HG03432 (cell line): Measurements from ENCODE around the gene ATG4C.

Experiments used
- ATAC-seq: cut with Tn5 transposase; IDR thresholded peaks from one replicate; pipeline ENCODE4 v1.9.1; 2021; ENCODE audit warnings: mild to moderate bottlenecking, moderate library complexity; ENCODE audit not compliant: unreplicated experiment

The ATG4C gene

GRCh38 chr1:62836856-62837540 is 53.1 kb downstream of the ATG4C start:
- no peak for ATAC-seq

GRCh38 chr1:62840555-62840954 is 56.6 kb downstream of the ATG4C start:
- no peak for ATAC-seq

GRCh38 chr1:62841587-62842169 is 57.7 kb downstream of the ATG4C start:
- peak; percentile 78 for ATAC-seq

DNA sequence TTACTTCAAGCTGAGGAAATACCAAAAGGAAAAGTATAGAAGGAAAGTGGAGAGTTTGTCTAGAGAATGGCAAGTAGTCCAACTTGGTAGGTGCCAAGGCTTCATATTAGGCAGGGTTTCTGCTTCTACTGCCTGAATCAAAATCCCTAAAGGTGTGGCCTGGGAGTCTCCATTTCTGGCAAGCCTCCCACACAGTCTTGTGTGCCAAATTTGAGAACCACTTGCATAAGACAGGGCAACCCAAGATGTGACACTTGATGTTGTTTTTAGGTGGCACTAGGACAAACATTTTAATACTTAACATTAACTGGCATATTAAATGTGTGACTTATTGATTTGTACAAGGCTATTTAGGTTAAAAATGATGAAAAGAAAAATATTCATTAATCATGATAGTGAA is 60.1 kb downstream of the ATG4C start:
- ATAC-seq, result no peak

GRCh38 chr1:62849031-62849430 is 65.1 kb downstream of the ATG4C start:
- ATAC-seq, result no peak

DNA sequence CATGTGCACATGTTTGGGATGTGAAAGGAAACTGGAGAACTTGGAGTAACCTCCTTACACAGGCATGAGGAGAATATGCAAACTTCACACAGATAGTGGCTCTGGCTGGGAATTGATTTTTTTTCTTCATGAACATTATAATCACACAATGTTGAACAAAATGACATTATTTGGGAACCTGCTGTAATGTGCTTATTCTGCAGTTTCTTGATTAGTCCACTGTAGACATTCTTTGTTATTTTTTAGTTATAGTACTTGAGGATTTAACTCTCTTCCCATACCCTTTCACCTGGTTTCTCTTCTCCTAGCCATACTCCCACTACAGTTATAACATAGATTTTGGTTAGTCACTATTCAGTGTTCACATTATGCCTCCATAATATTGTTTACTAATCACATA is 68.3 kb downstream of the ATG4C start:
- no peak for ATAC-seq

GRCh38 chr1:62856960-62857359 is 73.0 kb downstream of the ATG4C start:
- ATAC-seq, result no peak

DNA sequence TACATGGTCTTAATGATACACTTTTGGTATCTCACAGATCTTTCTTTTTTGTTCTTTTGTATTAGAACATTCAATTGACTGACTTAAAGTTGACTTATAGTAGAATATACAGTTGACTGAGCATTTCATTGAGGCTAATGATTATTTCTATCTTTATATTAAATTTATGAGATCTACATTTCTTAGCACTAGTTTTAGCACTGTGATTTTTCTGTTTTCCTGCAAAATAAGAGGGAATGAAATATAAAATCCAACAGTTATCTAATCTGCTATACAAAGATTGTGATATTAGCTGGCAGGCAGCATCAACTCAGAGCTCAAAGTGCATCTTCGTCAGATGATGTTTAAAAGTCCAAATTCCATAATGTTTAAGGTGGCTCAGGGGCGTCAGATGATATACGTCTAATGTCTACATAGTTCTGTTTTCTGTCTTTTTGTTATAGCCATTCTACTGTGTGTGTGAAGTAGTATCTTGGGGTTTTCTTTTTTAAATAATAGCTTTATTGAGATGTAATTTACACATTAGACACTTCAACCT is 85.4 kb downstream of the ATG4C start:
- ATAC-seq, result no peak

GRCh38 chr1:62870148-62870547 is 86.2 kb downstream of the ATG4C start:
- ATAC-seq, result no peak

GRCh38 chr1:62875676-62876075 is 91.7 kb downstream of the ATG4C start:
- no peak for ATAC-seq

GRCh38 chr1:62876535-62876934 is 92.6 kb downstream of the ATG4C start:
- ATAC-seq, result no peak

DNA sequence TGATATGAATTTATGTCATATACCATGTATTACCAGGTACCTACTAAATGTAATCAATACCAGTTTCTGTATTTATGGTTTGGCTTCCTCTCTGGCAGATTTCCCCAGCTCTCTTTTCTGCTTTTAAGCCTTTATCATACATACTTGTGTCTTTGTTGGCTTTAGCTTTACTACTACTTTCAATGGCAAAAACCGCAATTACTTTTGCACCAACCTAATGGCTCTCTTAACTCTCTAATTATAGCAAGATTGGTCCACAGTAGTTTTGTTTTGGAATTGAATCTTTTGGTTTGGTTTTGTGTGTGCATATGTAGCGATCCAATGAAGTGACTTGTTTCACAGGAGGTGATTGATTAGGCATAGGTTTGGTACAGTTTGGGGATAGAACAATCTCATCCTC is 93.6 kb downstream of the ATG4C start:
- ATAC-seq, result no peak

DNA sequence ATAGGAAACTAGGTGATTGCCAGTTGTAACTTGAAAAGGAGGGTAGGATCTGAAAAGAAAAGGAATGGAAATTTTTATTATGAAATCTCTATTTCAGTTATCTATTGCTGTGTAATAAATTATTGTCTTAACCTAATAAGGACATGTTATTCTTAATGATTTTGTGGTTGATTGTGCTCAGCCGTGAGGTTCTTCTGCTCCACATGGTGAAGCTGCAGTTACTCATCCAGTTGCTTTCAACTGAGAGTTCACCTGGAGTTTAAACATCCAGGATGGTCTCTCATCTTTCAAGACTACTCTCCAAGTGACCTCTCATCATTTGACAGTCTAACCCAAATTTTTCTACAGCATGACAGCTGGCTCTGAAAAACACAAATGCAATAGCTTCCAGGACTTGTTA is 96.0 kb downstream of the ATG4C start:
- ATAC-seq, result no peak

GRCh38 chr1:62882201-62883104 is 98.5 kb downstream of the ATG4C start:
- no peak for ATAC-seq

- no peak for ATAC-seq
These were observed 100.3 kb downstream of the ATG4C start for GRCh38 chr1:62884156-62884740.

GRCh38 chr1:62887799-62888507 is 104.0 kb downstream of the ATG4C start:
- ATAC-seq, result no peak

- no peak for ATAC-seq
These were observed 108.1 kb downstream of the ATG4C start for GRCh38 chr1:62891956-62892562.

- ATAC-seq, result no peak
These were observed 113.9 kb downstream of the ATG4C start for GRCh38 chr1:62897788-62898187.

- ATAC-seq, result no peak
These were observed 116.6 kb downstream of the ATG4C start for GRCh38 chr1:62900566-62900965.

DNA sequence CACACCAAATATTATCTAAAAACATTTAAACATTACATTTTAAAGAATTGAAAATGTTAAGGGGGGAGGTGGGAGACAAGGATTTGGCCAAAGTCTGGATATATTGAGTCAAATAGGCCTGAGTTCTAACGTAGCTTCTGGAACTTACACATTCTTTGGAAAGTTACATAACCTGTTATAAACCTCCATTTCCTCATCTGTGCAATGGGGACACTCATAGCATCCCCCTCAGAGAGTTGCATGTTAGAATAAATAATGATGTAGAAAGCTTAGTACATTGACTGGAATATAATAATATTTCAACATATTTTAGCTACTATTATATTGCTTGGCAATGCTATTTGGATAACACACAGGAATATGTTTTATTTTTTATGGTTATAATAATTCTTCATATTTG is 117.7 kb downstream of the ATG4C start:
- no peak for ATAC-seq
